Hematopoietic multipotent progenitor cell treated with erythropoietin and hydrocortisone succinate and interleukin-3 and kit ligand, for 17 days (in vitro differentiated cells): ENCODE measurements around the gene LDLRAD3.

Experiments
- DNase-seq: peaks from one replicate; pipeline ENCODE4 v3.0.0-alpha.2; 2015; ENCODE audit warnings: low spot score

Gene LDLRAD3

DNA sequence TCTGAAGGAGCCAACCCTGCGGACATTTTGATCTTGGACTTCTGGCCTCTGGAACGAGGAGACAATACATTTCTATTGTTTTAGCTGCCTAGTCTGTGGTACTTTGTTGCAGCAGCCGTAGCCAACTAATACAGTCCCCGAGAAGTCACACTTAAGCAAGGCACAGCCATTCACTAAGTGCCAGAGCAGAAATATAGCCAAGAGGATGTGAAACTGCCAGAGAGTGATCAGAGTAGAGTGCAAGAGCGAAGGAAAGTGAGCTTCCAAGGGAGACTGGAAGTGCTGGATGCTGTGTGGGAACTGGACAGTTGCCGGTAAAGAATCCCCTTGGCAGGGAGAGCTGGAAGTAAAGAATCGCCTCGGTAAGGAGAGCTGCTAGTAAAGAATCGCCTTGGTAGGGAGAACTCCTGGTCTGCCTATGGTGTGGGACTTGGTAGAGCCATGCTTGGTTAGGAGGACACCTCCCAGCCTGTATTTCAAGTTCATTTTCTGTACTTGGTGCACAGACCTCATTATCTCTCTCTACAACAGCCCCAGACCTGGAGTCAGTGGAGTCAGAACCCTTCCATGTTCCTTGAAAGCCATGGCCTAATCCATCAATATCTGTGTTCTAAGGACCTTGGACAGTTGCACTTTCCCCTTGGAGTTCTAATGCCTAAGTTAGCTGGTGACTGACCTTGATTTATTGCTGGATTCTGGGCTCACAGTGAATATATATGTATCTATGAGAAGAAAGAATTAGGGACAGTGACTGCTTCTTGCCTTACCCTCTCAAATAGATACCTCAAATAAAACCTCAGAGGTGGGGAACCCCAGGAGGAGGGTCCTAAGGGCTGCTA is 162.1 kb downstream of the LDLRAD3 start:
- no peak for DNase-seq

DNA sequence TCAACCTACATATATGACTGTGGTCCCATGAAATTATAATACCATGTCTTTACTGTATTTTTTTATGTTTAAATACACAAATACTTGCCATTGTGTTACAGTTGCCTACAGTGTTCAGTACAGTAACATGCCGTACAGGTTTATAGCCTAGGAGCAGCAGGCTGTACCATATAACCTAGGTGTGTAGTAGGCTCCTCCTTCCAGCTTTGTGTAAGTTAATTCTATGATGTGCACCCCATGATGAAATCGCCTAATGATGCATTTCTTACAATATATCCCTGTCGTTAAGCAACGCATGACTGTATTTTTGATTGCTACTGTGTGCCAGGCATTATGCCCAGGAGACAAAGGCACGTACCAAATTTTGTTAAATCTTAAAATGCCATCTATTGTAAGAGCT is 163.7 kb downstream of the LDLRAD3 start:
- no peak for DNase-seq

DNA sequence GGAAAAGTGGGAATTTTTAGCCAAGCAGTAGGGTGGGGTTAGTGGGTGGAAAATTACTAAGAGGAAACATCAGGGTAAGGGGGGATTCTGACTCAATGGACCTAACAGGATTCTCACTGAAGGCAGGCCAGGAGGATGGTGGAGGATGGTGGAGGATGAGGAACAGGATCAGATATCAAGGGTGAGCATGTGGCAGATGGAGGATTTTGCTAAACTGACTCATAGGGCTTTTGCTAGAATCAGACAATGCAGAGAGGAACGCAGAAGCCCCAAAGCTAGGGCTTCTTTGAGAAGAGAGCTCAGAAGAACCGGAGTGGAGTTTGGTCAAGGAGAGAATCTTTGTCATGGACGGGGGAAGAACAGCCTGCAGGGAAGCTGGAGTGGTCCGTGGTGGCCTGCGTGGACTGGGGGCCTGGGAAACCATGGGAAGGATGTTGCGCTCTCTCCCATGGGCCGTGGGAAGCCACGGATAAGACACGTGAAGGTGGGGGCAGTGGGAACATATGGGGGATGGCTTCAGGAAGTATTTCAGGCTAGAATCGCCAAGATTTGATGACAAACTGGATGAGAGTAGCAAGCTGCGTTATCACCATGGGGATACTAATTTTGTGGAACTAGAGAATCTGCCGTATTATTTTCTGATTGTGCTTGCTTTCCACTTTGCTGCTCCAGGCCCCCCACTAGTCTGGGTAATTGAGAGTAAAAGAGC is 165.2 kb downstream of the LDLRAD3 start:
- DNase-seq: no peak

DNA sequence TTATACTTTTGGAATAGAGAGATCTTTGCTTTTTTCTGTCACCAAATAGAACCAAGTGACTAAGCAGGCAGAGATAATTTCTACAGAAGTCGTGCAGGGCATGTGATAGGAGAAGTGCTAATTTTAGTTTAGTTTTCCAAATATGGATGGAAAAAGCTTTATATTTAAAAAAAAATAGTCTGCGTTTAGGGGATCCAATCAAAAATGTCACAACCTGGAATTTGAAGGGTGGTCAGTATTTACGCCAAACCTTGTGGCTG is 165.7 kb downstream of the LDLRAD3 start:
- no peak for DNase-seq

DNA sequence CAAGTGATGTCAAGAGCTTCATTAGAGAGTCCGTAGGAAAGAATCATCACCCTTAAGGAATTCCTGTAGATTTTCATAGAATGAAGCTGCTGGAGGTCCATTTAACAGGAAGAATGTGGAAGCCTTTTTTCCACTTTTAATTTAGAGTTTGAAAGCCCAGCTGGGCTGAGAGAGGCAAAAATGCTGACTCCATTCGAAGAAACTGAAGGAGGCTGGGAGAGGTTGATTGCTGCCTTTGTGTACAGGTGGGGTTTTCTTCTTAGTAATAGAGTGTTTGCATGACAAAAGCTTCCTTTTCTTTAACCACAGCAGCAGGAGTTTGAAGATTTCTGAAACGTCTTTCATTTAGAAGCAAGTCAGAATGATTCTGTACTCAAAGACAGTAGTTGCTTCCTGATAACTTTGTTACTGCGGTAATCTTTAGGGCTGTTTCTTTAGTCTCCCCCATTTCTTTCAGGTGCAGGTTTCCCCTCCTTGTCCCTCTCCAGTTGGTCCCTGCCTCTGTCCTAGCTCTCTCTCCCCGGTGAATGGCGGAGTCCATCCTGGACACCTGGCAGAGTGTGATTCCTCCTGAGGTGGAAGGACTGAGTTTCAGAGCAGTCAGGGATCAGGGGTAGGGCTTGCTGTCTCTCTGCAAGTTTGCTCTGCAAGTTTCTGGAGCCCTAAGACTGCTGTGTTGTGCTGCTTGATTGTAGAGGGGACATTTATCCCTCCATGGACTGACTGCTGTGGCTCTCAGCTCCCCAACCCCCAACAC is 166.2 kb downstream of the LDLRAD3 start:
- no peak for DNase-seq

DNA sequence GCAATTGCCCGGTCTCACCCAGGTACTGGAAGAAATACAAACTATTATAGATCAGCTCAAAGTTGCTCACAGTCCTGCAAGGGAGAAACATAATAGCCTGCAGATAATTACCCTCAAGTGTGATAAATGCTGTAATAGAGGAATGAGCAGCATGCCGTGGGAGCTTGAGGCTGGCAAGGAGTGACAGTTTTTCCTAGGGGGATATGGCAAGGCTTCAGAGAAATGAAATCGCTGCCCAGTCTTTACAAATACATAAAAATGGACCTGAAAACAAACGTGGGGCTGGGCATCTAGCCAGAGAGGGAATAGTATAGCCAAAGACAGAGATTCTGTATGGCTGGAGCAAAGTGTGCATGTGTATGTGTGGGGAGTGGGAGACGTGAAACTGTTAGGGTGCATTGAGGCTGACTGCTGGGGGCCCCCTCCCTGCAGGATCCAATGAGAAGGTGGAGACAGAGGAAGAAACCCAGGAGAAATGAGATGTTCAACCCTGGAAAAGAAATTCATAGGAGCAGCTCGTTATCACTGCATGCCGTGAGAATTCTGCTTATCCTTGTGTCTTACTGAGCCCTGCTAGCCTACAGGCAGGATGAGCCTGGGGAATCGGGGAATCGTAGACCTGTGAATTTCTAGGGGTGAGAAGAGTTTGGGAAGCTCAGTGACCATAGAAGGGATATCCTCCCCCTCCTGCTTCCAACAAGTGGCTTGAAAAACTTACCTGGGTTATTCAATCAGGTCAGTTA is 167.0 kb downstream of the LDLRAD3 start:
- no peak for DNase-seq

DNA sequence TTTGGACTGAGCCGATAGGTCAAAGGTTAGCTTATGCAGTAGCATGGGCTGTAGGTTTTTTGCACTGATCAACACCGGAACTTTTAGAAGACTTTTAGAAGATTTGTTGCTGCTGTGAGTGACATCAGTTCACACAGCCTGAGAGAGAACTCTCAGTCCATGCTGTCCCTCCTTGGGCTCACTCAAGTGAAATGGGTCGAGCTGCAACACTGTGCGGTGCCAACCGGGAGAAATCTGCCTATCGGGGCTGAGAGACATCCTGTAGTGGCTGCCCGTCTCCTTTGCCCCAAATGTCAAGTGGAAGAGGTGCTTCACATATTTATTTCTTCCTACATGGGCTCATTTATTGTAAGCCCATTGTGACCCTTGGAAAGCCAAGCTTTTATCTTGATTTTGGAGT is 170.2 kb downstream of the LDLRAD3 start:
- no peak for DNase-seq

DNA sequence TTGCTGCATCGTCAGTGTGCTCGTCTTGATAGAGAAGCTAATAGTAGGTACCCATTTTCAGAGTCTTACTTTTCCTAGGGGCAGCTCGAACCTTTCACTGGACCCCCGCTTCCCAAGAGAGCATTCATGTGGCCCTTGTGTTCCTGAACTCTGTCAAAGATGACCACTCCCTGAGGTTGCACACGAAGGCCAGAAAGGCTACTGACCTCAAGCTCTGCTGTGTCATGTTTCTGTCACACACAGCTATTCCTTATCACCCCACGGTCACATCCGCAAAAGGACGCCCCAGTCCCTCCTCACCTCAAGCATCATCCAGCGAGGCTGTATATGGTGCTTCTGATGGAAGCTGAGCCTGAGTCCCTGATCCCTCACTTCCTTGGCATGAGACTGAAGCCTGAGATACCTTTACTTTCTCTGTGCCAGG is 171.5 kb downstream of the LDLRAD3 start:
- DNase-seq: no peak

DNA sequence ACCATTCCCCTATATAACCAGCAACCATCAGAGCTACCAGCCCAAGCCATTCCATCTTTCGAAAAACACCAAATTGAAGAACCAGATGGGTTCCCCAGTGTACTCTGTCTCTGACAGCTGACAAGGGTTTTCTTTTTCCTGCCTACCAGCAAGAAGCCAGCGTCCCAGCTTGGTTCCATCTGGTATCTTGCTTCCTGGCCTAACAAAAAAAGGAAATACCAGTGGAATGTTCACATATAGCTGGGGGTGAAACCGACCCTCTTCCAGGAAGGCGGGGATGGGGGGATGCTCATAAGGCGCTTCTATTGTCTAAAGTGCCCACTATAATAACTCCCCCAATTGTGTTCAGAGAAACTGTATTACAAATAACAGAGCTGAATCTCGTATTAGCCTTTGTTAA is 172.3 kb downstream of the LDLRAD3 start:
- DNase-seq: no peak

DNA sequence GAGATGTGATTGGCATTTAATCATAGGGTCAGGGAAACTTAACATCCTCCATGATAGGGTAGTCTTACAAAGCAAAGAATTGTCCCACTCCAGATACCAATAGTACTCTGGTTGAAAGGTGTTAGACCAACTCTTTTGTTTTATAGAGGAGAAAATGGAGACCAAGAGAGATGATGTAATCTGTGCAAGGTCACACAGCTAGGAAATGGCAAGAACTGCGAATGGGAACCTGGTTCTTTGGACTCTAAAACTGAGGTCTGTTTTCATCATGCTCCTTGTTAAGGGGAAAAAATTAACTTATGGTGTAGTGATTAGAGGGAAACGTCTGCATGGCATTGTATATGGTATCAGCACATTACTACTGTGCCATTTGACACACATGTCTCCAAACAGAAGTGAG is 174.2 kb downstream of the LDLRAD3 start:
- DNase-seq: no peak

DNA sequence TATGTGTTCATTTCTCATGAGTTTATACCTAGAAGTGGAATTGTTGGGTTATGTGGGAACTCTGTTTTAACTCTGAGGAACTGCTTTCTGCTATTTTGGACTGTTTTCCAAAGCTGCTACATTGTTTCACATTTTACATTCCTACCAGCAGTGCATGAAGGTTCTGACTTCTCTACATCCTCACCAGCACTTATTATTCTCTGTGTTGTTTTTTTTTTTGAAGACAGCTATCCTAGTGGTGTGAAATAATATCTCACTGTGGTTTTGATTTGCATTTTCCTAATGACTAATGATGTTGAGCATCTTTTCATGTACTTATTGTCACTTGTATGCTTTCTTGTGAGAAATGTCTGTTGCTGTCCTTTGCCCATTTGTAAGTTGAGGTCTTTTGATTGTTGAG is 175.4 kb downstream of the LDLRAD3 start:
- no peak for DNase-seq

DNA sequence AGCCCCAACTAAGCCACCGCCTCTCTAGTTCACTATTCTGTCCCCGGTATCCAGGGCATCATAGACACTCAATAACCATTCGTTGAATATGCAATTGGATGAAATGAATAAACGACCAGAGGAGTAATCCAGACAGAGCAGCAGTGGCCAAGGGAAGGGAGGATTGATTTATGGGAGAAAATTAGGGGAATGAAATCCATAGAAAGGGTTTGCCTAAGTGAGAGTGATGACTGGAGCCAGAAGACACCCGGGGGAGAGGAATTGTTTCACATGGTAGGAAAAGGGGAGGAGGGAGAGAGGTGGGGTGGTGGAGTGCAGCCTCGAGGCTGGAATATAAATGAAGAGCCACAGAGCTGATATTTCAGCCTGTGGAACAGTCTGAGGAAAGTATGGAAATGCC is 177.2 kb downstream of the LDLRAD3 start:
- no peak for DNase-seq

DNA sequence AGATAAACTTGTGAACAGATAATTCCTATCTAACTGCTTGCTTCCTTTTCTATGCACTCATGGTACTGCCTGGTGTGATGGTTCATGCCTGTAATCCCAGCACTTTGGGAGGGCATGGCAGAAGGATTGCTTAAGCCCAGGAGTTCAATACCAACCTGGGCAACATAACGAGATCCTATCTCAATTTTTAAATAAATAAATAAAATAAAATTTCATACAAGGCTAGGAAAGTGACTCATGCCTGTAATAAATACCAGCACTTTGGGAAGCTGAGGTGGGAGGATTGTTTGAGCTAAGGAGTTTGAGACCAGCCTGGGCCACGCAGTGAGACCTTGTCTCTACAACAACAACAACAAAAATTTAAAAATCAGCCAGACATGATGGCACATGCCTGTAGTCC is 178.8 kb downstream of the LDLRAD3 start:
- no peak for DNase-seq

DNA sequence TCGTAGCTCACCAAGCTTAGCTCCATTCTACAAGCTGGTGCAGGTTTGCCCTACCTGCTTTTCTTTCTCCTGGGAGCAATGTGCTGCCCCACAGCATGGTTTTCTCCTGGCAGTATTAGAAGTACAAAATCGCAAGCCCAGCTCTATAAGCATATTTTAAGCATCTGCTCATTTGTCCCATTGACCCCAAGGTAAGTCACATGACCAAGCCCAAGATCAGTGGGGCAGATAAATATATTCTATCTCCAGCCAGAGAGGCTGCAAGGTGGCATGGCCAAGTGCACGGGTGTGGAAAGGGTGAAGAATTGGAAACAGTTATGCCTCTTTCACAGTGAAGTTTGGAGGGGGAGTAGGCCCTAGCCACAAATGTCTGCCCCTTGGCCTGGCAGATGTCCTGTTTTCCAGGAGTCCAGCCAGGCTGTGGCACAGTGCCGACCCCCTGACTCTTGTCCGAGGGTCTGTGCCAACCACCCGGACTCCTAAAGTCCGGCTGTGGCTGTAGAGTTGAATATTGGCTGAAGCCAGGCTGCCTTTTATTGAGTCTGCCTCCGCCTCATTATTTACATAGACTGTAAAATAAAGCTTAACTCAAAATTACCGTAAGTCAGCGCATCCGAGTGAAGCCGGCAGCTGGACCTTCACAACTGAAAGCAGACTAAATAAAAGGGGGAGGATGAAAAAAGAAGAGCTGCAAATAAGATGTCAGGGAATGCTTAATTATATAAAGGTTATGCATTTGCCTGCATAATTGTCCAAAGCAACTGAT is 179.7 kb downstream of the LDLRAD3 start:
- DNase-seq: no peak

DNA sequence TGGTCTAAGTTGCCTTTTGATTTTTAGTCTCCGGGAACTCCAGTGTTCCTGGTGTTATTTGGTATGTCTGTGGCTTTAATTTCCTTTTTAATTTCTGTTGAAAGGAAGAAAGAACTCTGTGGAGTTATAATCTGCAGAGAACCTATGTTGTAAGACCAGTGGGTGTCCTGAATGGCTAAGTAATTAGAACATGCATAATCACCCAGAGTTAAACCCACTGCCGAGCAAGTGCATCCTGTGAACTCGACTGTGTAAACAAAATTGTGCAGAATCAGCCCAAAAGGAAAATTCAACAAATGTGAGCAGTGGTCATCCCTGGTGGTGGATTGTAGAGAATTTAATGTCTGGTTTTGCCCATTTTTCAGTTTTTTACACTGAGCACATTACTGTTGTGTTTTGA is 182.8 kb downstream of the LDLRAD3 start:
- DNase-seq: no peak

DNA sequence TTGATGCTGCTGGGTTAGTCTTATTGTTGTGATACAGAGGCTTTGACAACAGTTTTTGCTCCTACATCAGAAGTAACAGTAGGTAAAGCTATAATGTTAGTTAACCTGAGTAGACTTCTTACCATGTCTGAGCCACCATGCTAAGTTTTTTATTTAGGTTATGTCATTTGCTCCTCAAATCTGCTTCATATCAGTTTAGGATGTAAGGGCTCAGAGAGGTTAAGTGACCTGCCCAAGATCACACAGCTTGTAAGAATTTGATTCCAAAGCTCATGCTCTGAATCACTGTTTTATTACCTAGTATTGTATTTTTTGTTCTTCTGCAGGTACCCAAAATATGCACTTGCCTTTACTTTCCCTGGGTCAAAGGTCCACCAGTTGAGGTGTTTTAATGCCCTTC is 183.7 kb downstream of the LDLRAD3 start:
- no peak for DNase-seq

DNA sequence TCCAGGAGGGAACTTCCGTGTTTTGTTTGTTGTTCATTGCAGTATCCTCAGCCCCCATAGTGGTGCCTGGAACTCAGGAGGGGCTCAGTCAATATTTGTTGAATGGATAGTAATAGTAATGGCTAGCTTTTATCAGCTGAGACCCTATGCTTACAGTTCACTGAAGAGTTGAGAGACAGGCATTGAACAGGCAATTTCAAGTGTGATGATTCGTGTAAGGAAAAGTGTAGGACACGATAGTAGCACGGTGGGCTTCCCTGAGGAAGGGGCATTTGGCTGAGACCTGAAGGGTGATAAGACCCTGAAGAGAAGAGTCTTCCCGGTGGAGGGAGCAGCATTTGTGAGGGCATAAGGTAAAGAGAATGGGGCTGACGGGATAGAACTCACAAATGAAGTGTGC is 186.1 kb downstream of the LDLRAD3 start:
- DNase-seq: no peak

DNA sequence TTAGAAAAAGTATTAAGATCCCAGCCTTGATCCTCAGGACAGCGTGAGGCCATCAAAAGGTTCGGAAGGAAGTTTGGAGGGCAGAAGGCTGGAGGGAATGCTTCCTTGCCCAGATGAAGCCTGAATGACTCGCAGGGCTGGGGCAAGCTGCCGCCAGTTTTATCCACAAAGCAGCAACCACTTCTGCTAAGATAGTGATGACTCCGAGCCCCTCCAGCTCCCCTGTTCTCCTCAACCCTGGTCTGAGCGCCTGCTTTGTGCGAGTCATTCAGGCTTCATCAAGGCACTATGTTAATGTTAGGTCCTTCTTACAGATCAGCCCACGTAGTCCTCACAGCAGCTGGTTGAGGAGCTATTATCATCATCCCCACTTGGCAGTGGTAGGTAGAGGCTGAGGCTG is 186.5 kb downstream of the LDLRAD3 start:
- no peak for DNase-seq

DNA sequence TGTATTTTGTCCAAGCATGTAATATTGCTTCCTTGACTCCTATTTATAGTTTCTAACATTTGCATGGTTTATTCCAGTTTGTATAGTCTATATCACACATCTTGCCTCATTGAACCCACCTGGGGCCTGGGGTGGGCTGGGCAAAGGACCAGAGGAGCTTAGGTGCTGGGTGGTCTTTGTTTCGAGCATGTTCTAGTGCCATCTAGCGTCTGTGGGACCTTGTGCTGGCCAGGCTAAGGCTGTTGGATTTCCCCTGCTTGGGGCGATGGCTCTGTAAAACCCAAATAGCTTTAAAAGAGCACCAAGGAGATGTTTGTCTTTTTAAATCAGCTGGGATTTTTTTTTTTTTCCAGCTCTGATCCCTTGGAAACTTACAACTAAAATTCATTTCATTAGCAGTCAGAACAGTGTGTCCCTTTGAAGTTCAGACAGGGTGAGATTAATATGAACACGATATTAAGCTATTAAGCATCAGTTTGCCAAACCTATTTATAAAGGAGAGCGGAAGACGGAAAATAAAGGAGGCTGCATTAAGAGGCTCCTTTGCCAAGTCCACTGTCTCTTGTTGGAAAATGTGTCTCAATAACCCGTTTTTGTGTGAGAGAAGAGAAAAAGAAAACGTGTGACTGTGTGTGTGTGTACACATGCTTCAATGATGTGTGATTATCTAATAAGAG is 188.0 kb downstream of the LDLRAD3 start:
- peak; percentile 40 for DNase-seq

DNA sequence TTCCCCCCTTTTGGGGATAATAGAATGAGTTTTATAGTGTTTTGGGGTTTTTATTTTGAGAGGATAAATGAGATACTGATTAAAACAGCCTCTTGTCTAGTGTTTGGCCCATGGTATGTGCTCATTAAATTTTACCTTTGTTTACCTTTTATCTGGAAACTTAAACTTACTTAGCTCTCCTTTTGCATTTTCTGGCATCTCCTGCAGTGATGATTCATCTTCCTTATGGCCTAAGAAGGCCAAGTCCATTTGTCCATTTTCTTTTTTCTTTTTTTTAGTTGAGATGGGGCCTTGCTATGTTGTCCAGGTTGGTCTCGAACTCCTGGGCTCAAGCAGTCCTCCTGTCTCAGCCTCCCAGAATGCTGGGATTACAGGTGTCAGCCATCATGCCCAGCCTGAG is 189.1 kb downstream of the LDLRAD3 start:
- DNase-seq: no peak

DNA sequence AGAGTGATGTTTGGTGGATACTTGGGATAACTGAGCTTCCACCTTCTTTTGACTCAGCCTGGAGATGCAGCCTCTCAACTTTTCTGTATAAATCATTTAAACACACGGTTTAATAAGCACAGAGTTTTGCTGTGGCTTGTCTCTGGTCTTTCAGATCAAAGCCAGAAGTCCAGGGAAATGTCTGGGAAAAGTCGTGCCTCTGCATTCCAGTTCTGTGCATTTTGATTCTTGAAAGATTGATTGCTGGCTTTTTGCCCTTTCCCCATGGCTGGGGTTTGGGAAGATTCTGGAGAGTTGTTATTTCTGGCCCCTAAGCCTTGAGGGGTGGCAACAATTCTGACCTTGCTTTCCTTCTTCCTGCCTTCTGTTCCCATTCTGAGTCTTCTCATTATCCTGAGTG is 191.2 kb downstream of the LDLRAD3 start:
- DNase-seq: no peak
